Vagina (tissue), 2 donors: ENCODE data around the gene HPCA.

ENCODE experiments used
- POLR2A ChIP-seq, 2 donors: fragments of 450-650 bp; IDR thresholded peaks; one replicate each; pipeline ENCODE4 v1.6.1; 2017; ENCODE audit warnings: antibody characterized with exemption in 2 of 2, mild to moderate bottlenecking in 2 of 2, moderate library complexity in 2 of 2
- POLR2AphosphoS5 ChIP-seq, 2 donors: sonication (generic); formaldehyde crosslinking; IDR thresholded peaks; one replicate each; pipeline ENCODE4 v1.9.0; 2017; ENCODE audit warnings: antibody characterized with exemption in 2 of 2, mild to moderate bottlenecking in 2 of 2, low read depth in 1 of 2; ENCODE audit not compliant: insufficient read depth in 1 of 2
- TF ChIP-seq, protein P1 (sequence below), 3 experiments: fragments of 450-650 bp in 2 of 3; fragments of 200-600 bp in 1 of 3; sonication (generic) in 1 of 3; IDR thresholded peaks; one replicate each; pipeline ENCODE4 v1.5.1; 2017 to 2019; ENCODE audit warnings: antibody characterized with exemption in 3 of 3, mild to moderate bottlenecking in 2 of 3, moderate library complexity in 2 of 3

DNA sequence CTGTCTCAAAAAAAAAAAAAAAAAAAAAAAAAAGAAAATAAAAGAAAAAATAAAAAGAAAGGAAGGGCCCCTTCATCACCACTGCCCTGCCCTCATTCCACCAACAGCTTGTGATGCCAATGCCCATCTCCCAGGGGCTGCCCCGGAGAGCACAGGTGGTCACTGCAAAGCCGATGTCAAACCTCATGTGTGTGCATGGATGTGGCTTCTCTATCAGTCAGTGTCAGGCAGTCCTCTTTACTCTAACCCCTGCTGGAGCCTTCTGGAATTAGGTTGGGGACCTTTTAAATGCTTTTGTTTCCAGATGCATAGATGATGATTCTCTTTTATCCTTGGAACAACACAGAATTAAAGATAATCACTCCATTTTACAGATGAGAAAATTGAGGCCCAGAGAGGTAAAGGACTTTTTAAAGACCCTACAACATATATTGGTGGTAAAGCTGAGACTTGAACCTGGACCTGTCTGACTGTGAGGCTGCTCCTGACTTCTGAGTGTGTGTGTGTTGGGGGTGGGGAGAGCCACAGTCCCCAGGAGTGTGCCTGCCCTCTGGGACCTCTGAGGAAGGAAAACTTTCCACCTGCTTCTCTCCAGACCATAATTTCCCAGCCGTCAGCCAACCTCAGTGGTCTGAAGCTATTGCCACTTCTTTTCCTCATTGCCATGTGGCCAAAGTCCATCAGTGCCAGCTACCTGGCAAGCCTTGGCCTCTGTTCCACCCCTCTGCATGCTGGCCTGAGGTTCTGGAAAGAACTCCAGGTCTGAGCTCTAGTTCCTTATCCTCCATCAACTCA is 17.9 kb downstream of the HPCA start:
- TF ChIP-seq, protein P1, sequence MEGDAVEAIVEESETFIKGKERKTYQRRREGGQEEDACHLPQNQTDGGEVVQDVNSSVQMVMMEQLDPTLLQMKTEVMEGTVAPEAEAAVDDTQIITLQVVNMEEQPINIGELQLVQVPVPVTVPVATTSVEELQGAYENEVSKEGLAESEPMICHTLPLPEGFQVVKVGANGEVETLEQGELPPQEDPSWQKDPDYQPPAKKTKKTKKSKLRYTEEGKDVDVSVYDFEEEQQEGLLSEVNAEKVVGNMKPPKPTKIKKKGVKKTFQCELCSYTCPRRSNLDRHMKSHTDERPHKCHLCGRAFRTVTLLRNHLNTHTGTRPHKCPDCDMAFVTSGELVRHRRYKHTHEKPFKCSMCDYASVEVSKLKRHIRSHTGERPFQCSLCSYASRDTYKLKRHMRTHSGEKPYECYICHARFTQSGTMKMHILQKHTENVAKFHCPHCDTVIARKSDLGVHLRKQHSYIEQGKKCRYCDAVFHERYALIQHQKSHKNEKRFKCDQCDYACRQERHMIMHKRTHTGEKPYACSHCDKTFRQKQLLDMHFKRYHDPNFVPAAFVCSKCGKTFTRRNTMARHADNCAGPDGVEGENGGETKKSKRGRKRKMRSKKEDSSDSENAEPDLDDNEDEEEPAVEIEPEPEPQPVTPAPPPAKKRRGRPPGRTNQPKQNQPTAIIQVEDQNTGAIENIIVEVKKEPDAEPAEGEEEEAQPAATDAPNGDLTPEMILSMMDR (IDR thresholded peaks at IDR 0.05), result no peak
- TF ChIP-seq POLR2A (IDR thresholded peaks at IDR 0.05) (no peak), POLR2AphosphoS5 (IDR thresholded peaks at IDR 0.05; ENCODE audit: insufficient read depth in 1 of 2, low read depth in 1 of 2) (no peak)
